Caki2 (cell line): Measurements from ENCODE around the gene CTDSPL. TPM values are rescaled to one million over a fixed set of nuclear protein-coding genes. Genes with fewer than 3 reads are reported as not detected.

ENCODE experiments used
- DNase-seq: peaks from one replicate; pipeline ENCODE4 v3.0.0-alpha.2; 2015; ENCODE audit warnings: low read depth
- in situ Hi-C: cut with HindIII; loops from 2 replicates; pipeline ENCODE4 v1.10.0; 2016; ENCODE audit warnings: low sequenced_read_pairs, low pct_unique_long_range_greater_than_20kb, mixed read lengths
- total RNA-seq: library from RNA; depleted of rRNA; stranded (reverse); fragments of >200 nt; shearing (Covaris generic); gene quantifications from 2 replicates; pipeline ENCODE4 v1.2.3, GENCODE V29; 2014; ENCODE audit warnings: low replicate concordance

CTDSPL gene
- total RNA-seq, 1 experiment from 2014 or later = 36.4 TPM

DNA sequence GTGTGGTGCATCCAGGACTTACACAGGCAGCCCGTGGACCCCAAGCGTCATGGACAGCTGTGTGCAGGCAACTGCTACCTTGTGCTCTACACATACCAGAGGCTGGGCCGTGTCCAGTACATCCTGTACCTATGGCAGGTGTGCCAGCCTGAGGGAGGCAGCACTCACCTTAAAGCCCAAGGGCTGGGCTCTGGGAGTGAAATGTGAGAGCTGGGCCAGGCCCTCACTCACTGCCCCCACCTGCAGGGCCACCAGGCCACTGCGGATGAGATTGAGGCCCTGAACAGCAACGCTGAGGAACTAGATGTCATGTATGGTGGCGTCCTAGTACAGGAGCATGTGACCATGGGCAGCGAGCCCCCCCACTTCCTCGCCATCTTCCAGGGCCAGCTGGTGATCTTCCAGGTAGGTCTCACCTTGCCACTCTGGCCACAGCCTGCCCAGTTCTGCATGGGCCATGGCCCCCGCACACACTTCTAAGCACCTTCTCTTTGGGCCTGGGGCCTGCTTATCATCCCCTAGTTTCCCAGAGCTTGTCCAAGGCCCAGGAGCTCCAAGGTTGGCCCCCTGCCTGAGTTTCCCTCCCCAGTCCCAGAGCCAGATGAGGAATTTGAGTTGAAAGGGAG, 139.9 kb downstream of the CTDSPL start:
- in situ Hi-C loops = no loop called here
- no peak for DNase-seq

DNA sequence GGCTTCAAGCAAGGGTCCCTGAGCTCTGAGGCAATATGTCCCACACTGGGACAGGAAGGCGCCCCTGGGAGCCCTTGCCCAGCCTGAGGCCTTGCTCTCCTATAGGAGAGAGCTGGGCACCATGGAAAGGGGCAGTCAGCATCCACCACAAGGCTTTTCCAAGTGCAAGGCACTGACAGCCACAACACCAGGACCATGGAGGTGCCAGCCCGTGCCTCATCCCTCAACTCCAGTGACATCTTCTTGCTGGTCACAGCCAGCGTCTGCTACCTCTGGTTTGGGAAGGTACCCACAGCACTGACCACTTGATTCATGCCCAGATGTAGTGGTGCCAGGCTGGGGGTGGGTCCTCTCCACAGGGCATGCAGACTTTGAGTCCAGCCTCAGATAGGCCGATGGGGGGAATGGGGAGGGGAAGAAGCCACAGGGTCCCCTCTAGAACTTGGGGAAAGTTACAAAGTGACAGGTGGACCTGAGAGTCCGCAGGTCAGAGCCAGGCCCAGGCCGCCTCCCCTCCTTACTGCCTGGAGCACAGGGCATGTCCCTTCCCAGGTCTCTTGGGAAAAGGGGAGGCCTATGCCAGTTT, 140.7 kb downstream of the CTDSPL start:
- DNase-seq = no peak
- in situ Hi-C loops = no loop called here

DNA sequence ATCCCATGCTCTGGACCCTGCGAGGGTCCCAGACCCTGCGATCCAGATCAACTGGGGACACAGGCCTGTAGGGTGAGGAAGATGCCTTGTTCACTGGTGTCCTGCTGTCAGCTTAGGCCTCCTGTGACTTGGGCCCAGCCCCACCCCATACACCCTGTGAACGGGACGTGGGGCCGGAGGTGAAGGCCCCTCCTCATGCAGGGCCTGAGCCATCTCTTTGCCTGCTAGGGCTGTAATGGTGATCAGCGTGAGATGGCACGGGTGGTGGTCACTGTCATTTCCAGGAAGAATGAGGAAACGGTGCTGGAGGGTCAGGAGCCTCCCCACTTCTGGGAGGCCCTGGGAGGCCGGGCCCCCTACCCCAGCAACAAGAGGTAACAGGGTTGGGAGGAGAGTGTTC, 141.3 kb downstream of the CTDSPL start:
- no peak for DNase-seq
- in situ Hi-C loops = no loop called here

DNA sequence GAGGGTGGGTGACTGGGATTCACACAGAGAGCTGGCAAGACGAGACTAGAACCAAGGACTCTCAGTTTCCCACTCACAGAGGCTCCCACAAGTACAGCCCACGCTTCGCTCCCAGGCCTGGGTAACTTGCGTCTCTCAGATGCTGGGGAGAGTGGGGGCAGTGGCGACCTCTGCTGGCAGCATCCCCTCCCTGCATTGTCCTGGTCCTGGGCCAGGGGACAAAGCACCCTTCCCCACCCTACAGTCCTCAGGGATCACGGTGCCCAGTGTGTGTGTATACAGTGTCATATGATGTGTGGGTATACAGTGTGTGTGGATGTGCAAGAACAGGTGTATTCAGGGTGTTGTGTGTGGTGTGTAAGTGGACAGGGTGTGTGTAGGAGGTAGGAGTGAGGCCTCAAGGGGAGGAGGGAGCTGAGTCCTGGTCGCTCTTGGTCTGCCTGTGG, 141.7 kb downstream of the CTDSPL start:
- in situ Hi-C loops = no loop called here
- DNase-seq = no peak

DNA sequence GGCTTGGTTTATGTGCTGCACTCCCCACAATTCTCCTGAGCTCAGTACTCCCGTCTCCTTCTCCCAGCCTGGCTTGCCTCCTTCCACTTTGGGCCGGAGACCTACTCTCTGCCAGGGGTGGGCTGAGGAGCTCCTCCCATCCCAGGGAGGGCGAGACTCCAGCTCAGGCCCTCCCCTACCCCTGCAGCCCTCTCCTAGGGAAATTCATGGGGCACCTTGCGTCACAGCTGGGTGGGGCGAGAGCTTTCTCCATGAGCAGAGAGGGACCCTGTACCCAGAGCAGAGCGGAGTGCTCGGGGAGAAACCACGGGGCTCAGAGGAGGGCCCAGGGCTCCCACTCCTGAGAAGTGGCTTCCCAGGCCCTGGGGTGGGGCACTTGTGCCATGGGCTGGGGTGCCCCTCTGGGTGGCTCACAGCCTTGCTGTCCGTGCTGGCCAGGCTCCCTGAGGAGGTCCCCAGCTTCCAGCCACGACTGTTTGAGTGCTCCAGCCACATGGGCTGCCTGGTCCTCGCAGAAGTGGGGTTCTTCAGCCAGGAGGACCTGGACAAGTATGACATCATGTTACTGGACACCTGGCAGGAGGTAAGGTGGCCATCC, 142.2 kb downstream of the CTDSPL start:
- in situ Hi-C loops = no loop called here
- DNase-seq = no peak

DNA sequence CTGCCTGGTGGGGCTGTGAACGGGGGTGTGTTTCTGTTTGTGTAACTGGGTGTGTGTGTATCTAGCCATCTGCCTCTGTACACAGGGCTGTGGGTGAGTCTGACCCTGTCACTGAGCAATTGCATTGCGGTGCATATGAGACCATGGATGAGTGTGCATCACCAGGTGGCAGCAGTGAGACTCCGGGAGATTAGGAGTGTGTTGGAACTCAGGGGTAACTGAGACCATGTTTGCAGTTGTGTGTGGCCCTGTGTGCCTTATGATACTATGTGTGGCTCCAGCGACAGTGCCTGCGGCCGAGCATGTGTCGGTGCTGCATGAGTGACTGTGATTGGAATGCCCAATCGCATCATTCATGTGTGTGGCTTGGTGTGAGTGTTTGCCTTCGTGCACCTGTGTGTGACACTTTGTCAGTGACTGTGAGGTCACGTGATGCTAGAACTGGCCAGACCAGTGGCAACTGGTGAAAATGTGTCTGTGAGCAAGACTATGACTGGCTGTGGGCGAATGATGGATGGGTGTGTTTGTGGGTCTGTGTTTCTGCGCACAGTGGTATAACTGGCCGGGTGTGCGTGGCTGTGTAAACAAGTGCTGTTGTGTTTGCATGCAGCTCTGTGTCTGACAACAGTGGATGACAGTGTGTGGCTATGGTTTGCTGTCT, 142.9 kb downstream of the CTDSPL start:
- peak; percentile 51 for DNase-seq
- in situ Hi-C loops = no loop called here

DNA sequence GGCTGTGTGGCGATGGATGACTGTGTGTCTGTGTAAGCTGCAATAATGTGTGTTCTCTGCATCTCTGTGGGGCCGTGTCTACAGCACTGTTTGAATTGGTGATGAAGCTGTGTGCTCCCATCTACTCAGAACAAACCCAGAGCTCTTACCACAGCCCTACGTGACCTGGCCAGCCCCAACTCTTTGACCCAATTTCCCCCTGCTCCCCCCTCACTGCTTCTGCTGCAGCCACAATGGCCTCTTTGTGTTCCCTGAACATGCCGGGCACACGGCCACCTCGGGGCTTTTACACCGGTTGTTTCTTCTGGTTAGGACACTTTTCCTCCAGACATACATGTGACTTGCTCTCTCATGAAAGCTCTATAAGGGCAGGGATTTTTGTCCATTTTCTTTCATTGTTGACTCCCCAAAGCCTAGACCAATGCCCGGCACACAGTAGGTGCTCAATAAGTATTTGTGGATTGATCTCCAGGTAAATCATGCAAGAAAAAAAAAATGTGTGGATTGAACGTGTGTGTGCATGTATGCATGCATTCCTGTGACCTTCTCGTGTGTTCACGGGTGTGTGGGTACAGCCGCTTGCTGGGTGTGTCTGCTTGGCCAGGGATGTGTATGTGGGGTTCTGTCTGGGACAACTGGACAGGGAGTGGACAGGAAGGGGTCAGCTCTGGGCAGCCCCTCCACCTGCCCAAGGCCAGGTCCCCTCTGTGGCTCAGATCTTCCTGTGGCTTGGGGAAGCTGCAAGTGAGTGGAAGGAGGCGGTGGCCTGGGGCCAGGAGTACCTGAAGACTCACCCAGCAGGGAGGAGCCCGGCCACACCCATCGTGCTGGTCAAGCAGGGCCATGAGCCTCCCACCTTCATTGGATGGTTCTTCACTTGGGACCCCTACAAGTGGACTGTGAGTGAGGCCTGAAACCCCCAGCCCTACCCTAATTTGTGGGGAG, 143.7 kb downstream of the CTDSPL start:
- DNase-seq = no peak
- in situ Hi-C loops = no loop called here

DNA sequence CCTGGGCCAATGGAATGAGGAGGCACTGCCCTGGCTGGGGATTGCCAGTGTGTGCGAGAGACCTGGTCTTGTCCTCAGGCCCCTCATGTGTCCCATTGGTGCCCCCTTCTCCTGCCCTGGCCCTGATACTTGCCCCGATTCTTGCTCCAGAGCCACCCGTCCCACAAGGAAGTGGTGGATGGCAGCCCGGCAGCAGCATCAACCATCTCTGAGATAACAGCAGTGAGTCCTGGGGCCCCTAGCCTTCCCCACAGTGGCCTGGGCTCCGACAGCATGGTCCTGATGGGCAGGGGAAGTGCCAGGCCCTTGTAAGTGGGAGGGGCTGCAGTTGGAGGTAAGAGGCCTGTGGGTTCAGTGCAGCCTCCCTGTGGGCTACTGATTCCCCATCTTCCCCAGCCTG, 144.4 kb downstream of the CTDSPL start:
- in situ Hi-C loops = no loop called here
- DNase-seq = no peak

DNA sequence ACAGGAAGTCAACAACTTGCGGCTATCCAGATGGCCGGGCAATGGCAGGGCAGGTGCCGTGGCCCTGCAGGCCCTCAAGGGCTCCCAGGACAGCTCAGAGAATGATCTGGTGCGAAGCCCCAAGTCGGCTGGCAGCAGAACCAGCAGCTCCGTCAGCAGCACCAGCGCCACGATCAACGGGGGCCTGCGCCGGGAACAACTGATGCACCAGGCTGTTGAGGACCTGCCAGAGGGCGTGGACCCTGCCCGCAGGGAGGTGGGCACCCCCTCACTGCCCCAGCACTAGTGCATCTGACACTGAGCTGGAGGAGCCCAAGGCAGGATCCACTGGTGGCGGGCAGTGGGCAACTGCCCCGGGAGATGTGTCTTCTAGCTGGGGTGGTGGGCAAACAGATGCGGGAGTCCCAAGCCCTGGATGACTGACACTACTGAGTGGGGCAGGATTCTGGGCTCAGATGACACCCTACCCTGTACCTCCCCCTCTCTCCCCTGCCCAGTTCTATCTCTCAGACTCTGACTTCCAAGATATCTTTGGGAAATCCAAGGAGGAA, 144.8 kb downstream of the CTDSPL start:
- in situ Hi-C loops = no loop called here
- no peak for DNase-seq

DNA sequence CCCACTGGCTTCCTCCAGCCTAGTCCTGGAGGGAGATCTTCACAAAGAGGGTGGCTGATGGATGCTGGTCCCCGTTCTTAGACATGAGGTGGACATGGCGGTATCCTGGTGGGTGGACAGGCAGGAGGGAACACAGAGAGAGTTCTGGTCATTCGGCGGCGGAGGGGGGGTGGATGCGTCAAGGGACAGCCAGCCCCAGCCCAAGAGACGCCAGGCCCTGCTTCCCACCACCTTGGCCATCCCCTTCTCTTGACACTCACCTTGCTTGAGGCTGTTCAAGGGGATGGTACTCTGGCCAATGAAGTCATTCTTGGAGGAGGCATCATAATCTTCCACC, 146.0 kb downstream of the CTDSPL start:
- no peak for DNase-seq
- in situ Hi-C loops = no loop called here

DNA sequence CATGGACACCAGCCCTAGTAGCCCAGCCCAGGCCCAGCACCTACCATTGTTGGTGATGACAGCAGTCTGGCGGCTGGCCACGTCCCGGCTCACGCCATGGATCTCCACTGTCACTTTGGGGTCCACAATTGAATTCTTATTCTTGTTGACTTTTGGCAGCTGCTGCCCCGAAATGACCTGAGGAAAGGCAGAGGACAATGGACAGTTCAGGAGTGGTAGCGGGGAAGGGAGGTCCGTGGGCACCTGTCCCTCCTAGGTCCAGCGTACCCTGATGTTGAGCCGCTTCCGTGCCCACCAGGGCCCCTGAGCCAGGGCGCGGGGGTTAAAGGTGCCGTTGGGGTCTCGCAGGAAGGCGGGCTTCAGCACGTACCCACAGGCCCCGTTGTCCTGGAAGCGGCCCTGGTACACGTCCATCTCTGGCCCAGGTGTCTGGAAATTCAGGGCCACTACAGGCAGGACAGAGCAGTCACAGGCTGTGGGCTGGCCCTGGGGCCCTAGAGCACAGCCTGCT, 146.6 kb downstream of the CTDSPL start:
- no peak for DNase-seq

DNA sequence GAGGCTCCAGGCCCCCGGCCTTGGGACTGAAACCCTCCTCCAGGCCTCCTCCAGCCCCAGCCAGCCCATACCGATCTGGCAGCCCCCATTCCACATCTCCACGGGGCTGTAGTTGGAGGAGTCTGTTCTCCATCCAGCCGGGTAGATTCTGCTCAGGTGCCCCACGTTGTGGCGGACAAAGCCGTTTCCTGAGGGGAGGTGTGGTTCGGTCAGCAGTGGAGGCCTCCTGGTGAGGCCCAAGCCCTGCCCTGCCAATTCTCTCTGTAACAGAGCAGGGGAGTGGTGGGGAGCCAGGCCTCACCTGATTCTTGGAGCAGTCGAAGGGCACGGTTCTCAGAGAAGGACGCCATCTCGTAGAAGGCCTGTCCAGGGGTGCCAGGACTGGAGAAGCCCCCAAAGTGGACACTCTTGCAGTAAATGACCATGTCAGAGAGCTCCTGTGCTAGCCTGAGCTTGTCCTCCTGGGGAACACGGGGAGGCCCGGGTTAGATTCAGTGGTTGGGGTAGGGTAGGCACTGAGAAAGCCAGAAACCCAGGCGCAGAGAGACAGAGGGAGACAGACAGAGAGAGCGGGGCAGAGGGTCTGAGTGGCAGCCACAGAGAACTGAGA, 147.4 kb downstream of the CTDSPL start:
- in situ Hi-C loops = no loop called here
- no peak for DNase-seq

More for the DNA sequence above, 146.6 kb downstream of the CTDSPL start:
- in situ Hi-C loops = no loop called here

DNA sequence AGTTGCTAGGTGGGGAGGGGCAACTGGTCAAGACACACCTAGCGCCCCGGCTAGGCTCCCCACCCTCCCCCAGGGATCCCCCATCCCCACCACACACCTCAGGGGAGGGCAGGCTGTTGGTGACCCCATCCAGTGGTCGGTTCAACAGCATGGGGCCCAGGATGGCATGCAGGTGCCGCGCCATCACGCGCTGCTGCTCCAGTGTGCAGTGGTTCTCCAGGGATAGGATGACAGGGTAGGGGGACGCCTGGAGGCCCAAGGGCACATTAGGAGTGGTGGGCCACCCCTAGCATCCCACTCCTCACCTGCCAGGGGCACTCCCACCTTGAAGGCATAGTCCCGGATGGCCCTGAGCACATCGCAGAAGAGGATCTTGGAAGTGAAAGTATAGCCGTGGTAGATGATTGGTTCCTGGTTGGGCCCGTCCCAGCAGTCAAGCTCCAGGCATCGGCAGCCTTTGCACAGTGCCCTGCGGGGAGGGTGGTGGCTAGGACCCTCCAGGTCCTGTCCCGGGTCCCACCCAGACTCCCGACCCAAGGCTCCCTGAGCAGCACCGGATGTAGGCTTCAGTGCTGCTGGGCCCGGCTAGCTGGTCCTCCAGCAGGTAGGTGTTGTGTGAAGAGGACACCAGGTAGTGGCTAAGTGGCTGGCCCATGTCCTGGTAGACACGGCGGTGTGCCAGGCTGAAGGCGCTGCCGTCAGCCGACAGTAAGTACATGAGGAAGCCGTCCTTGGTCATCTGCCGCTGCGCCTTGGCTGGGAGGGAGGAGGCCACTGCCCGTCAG, 148.3 kb downstream of the CTDSPL start:
- in situ Hi-C loops = no loop called here
- no peak for DNase-seq

DNA sequence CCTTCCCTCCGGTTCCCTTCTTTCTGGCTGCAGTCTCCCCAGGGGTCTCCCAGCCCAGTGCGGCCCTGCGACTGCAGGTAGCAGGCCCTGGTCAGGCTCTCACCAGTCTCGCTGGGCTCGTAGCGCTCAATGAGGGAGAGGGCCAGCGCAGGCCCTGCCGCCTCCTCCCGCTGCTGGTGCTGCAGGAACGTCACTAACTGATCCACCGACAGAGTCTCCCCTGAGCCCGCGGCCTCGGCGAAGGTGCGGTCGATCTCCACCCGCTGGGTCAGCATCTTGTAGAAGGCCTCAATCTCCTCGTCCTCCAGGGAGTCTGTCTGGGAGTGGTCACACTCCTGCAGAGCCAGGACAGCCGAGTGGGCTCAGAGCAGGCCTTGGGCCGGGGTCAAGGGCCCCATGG, 149.4 kb downstream of the CTDSPL start:
- DNase-seq = no peak
- in situ Hi-C loops = no loop called here

DNA sequence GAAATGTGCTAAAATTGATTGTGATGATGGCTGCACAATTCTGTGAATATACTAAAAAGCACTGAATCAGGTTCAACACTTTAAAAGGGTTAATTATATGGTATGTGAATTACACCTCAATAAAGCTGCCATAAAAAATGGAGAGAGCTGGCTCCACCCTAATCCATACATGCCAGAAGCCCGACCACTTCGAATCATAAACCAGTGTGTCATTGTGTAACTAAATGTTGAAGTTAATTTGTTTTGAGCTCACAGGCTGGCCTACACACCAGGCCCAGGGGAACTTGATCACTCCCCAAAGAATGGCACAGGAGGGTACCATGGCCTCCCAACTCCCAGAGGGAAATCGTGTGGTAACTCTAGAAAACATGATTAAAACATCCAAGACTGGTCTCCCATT, 153.8 kb downstream of the CTDSPL start:
- DNase-seq = no peak
- in situ Hi-C loops = no loop called here

DNA sequence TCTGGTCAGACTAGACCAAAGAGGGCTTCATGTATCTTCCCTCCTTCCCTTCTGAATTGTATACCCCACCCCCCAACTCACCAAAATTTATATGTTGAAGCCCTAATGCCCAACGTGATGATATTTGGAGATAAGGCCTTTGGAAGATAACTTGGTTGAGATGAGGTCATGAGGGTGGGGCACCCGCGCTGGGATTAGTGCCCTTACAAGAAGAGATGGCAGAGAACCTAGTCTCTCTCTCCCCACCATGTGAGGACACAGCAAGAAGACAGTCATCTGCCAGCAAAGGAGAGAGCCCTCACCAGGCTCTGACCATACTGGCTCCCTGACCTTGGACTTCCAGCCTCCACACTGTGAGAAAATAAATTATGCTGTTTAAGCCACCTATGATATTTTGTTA, 154.3 kb downstream of the CTDSPL start:
- in situ Hi-C loops = no loop called here

DNA sequence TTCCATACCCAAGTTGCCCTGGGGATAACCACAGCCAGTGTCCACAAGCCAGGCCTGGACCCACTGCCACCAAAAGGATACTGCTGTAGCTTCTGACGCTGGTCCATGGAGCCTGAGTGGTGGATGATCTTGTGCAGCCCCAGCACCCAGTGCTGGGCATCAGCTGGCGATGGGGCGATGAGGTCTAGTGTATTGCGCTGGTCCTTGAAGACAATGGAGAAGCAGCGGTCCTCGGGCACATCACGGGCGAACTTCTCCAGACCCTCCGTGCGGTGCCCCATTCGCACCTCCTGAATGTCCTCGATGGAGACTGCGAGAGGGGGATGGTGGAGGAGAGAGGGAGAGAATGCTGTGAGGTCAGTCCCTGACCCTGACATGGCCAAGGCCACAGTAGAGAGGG, 154.7 kb downstream of the CTDSPL start:
- in situ Hi-C loops = no loop called here
- no peak for DNase-seq

More for the DNA sequence above, 154.3 kb downstream of the CTDSPL start:
- no peak for DNase-seq
